Lower leg skin (tissue), 4 donors: ENCODE measurements around the gene NPB. TPM values are rescaled to one million over a fixed set of nuclear protein-coding genes. Genes with fewer than 3 reads are reported as not detected.

Experiments used
- DNase-seq, 2 donors: peaks; one replicate each; pipeline ENCODE4 v3.0.0-alpha.2; 2019; ENCODE audit warnings: low spot score in 2 of 2
- H3K4me3 ChIP-seq: fragments of 200-600 bp; sonication (generic); 2 replicates; pipeline ENCODE4 v1.5.1; 2017; ENCODE audit warnings: mild to moderate bottlenecking, low read depth; ENCODE audit not compliant: poor library complexity, severe bottlenecking
- POLR2A ChIP-seq, 2 donors: fragments of 450-650 bp; IDR thresholded peaks; one replicate each; pipeline ENCODE4 v1.6.1; 2016 to 2017; ENCODE audit warnings: antibody characterized with exemption in 2 of 2, mild to moderate bottlenecking in 1 of 2, moderate library complexity in 1 of 2
- WGBS, 2 donors: methylation state at CpG; one replicate each; pipeline ENCODE4 v1.1.5; 2018; 5-methylcytosine and 5-hydroxymethylcytosine counted together
- intact Hi-C: fragments of 100-400 bp; cut with DNase I; formaldehyde crosslinking; loops from one replicate; pipeline ENCODE4 v1.15.0; 2023; ENCODE audit warnings: low total_unique reads
- total RNA-seq, 4 donors: library from RNA; depleted of rRNA; stranded (reverse); fragments of >200 nt; gene quantifications; one replicate each; pipeline ENCODE4 v1.1.0, GENCODE V29; 2016
- TF ChIP-seq, protein P1 (sequence below), 3 donors: fragments of 450-650 bp; IDR thresholded peaks; one replicate each; pipeline ENCODE4 v1.5.1; 2016; ENCODE audit warnings: antibody characterized with exemption in 3 of 3, mild to moderate bottlenecking in 3 of 3, moderate library complexity in 2 of 3

NPB gene
- total RNA-seq, 4 donors from 2014 or later: 0.71 to 3.3 (median 2.0) TPM; not detected in 1

- no peak for DNase-seq
- H3K4me3 ChIP-seq: no peak overlapping the region
- intact Hi-C loops: no loop called here
- no peak for TF ChIP-seq POLR2A (IDR thresholded peaks at IDR 0.05)
- TF ChIP-seq, protein P1, sequence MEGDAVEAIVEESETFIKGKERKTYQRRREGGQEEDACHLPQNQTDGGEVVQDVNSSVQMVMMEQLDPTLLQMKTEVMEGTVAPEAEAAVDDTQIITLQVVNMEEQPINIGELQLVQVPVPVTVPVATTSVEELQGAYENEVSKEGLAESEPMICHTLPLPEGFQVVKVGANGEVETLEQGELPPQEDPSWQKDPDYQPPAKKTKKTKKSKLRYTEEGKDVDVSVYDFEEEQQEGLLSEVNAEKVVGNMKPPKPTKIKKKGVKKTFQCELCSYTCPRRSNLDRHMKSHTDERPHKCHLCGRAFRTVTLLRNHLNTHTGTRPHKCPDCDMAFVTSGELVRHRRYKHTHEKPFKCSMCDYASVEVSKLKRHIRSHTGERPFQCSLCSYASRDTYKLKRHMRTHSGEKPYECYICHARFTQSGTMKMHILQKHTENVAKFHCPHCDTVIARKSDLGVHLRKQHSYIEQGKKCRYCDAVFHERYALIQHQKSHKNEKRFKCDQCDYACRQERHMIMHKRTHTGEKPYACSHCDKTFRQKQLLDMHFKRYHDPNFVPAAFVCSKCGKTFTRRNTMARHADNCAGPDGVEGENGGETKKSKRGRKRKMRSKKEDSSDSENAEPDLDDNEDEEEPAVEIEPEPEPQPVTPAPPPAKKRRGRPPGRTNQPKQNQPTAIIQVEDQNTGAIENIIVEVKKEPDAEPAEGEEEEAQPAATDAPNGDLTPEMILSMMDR (IDR thresholded peaks at IDR 0.05): no peak
- WGBS, 2 donors: 92 to 95% methylated on average over 11 of the region's 11 CpGs
These were observed 6.6 kb upstream of the NPB start for GRCh38 chr17:81895400-81895799.

- TF ChIP-seq POLR2A (IDR thresholded peaks at IDR 0.05): no peak
- TF ChIP-seq, protein P1 (IDR thresholded peaks at IDR 0.05): no peak
- no peak for DNase-seq
- WGBS, 2 donors: 85 to 87% methylated on average over 18 to 19 of the region's 19 CpGs
- intact Hi-C loops: no loop called here
- H3K4me3 ChIP-seq: no peak overlapping the region
These were observed 3.8 kb upstream of the NPB start for GRCh38 chr17:81898029-81898866.

DNA sequence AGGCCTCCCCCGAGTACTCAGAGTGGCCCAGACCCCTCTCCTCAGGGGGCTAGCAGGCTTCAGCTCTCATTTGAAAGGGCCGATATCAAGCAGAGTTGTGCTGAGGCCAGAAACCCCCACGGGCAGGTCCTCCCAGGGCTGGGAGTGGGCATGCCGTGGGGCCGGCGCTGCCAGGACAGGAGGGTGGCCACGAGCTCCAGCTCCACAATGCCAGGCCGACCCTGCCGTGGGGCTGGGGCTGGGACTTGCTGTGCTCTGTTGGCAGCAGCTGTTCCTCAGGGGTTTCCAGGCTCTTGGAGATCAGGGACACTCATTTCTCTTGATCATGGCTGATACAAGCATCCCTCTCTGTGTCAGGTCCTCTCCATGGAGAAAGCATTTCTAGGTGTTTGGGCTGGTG is 3.2 kb upstream of the NPB start:
- 60 to 97% methylated on average over 1 to 7 of the region's 9 CpGs for WGBS, 2 donors
- no peak for DNase-seq
- H3K4me3 ChIP-seq: no peak overlapping the region
- intact Hi-C loops: no loop called here
- TF ChIP-seq POLR2A (IDR thresholded peaks at IDR 0.05): no peak
- TF ChIP-seq, protein P1 (IDR thresholded peaks at IDR 0.05): no peak

DNA sequence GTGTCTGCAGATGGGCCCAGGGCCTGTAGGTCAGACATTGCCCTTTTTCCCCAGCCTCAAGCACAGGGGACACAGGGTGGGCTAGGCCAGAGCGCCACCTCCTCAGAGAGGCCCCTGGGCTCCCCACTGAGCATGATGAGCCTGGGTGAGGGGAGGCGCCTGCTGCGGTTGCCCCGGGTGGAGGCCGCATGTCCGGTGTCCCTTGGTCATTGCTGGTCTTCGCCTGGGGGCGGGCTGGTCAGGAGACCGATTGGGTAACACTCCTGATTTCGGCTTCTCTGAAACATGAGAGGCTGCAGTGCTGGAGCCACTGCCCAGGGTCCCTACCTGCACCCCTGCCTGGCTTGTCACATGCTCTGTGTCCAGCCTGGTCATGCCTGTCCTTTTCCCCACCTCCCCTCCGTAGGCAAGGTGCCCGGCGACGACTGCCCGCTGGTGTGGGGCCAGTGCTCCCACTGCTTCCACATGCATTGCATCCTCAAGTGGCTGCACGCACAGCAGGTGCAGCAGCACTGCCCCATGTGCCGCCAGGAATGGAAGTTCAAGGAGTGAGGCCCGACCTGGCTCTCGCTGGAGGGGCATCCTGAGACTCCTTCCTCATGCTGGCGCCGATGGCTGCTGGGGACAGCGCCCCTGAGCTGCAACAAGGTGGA is 2.4 kb upstream of the NPB start:
- 90 to 95% methylated on average over 22 of the region's 22 CpGs for WGBS, 2 donors
- no peak for TF ChIP-seq POLR2A (IDR thresholded peaks at IDR 0.05)
- TF ChIP-seq, protein P1 (IDR thresholded peaks at IDR 0.05): no peak
- intact Hi-C loops: no loop called here
- H3K4me3 ChIP-seq: no peak overlapping the region
- no peak for DNase-seq

DNA sequence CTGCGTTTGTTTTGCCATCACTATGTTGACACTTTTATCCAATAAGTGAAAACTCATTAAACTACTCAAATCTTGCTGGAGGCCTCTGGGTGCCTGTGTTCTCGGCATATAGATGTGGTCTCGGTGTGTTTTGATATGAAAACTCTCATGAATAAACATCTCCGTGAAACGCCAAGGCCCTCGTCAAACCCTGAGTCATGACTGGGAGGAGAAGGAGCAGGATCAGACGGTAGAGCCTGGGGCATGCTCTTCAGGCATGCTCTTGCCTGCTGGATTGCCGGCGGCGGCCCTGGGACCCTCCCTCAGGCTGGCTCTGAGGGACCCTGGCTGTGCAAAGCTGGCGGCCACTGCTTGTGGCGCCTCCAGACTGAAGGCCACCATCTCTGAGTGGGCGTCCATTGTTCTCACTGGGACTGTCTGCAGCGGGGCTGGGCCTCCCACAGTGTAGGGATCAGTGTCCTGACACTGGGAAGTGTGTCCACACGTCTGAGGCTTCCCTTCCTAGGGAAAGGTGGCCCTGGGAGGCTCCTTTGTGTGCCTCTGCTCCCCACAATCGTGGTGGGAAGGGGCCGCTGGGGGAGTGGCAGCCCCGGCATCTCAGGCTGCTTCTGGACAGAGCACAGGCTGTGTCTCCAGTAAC is 1.7 kb upstream of the NPB start:
- TF ChIP-seq, protein P1 (IDR thresholded peaks at IDR 0.05): no peak
- intact Hi-C loops: no loop called here

More for the DNA sequence above, 1.7 kb upstream of the NPB start:
- WGBS, 2 donors: 66 to 73% methylated on average over 13 to 16 of the region's 18 CpGs
- no peak for DNase-seq
- no peak overlapping the region for H3K4me3 ChIP-seq
